ENCODE results near the gene SLC22A23.

GRCh38 chr6:3443221-3443515, 13.7 kb downstream of the SLC22A23 start:
- TF ChIP-seq CTCF (IDR thresholded peaks at IDR 0.05; ENCODE audit: insufficient read depth, low read depth, low read length) (no peak), EZH2 (IDR thresholded peaks at IDR 0.05; ENCODE audit: insufficient read depth, low read length) (no peak)
